ENCODE data around the gene JOSD2.

JOSD2 gene

GRCh38 chr19:50500060-50500752, 10.8 kb downstream of the JOSD2 start:
- Histone ChIP-seq H3K36me3 (ENCODE audit: low read length) (no peaks in the 10 kb centered on the region), H3K9me3 (ENCODE audit: insufficient read depth, low read length) (no peaks in the 10 kb centered on the region), H3K4me2 (ENCODE audit: low read depth, low read length, poor library complexity, severe bottlenecking) (no peak overlapping the region), H3K27me3 (ENCODE audit: low read length) (no peaks in the 10 kb centered on the region), H3K27ac (ENCODE audit: low read depth, low read length) (no peak overlapping the region), H4K20me1 (ENCODE audit: low read depth, low read length) (no peaks in the 10 kb centered on the region), H3K4me3 (ENCODE audit: insufficient read depth, low read length, poor library complexity, severe bottlenecking) (no peak overlapping the region), H3K79me2 (ENCODE audit: insufficient read depth, low read length) (no peaks in the 10 kb centered on the region), H3F3A (ENCODE audit: insufficient read depth) (no peaks in the 10 kb centered on the region), H2AFZ (ENCODE audit: low read depth, low read length, severe bottlenecking) (no peak overlapping the region), H3K9ac (ENCODE audit: low read length) (no peak overlapping the region), H3K9me2 (replicated peaks; ENCODE audit: insufficient read depth, low read length) (no peaks in the 10 kb centered on the region)
- TF ChIP-seq EZH2phosphoT487 (conservative IDR thresholded peaks at IDR 0.05; ENCODE audit: low read length) (no peak), CTCF (IDR thresholded peaks at IDR 0.05; ENCODE audit: insufficient read depth, low read length, poor library complexity, severe bottlenecking) (no peak)

GRCh38 chr19:50498219-50499056, 12.6 kb downstream of the JOSD2 start:
- no peak overlapping the region for H2AFZ ChIP-seq (ENCODE audit: low read depth, low read length, severe bottlenecking)
- H3K9me3 ChIP-seq (ENCODE audit: insufficient read depth, low read length) = no peaks in the 10 kb centered on the region
- no peaks in the 10 kb centered on the region for H3K9me2 ChIP-seq (replicated peaks; ENCODE audit: insufficient read depth, low read length)
- no peak overlapping the region for H3K9ac ChIP-seq (ENCODE audit: low read length)
- no peaks in the 10 kb centered on the region for H4K20me1 ChIP-seq (ENCODE audit: low read depth, low read length)
- no peaks in the 10 kb centered on the region for H3K36me3 ChIP-seq (ENCODE audit: low read length)
- no peaks in the 10 kb centered on the region for H3K79me2 ChIP-seq (ENCODE audit: insufficient read depth, low read length)
- H3K27ac ChIP-seq (ENCODE audit: low read depth, low read length) = no peak overlapping the region
- no peaks in the 10 kb centered on the region for H3F3A ChIP-seq (ENCODE audit: insufficient read depth)
- no peak overlapping the region for H3K4me2 ChIP-seq (ENCODE audit: low read depth, low read length, poor library complexity, severe bottlenecking)
- TF ChIP-seq EZH2phosphoT487 (conservative IDR thresholded peaks at IDR 0.05; ENCODE audit: low read length) (no peak), CTCF (IDR thresholded peaks at IDR 0.05; ENCODE audit: insufficient read depth, low read length, poor library complexity, severe bottlenecking) (no peak)
- H3K27me3 ChIP-seq (ENCODE audit: low read length) = no peaks in the 10 kb centered on the region
- H3K4me3 ChIP-seq (ENCODE audit: insufficient read depth, low read length, poor library complexity, severe bottlenecking) = no peak overlapping the region

GRCh38 chr19:50497022-50497405, 14.0 kb downstream of the JOSD2 start:
- Histone ChIP-seq H3K9ac (ENCODE audit: low read length) (no peak overlapping the region), H3K4me3 (ENCODE audit: insufficient read depth, low read length, poor library complexity, severe bottlenecking) (no peak overlapping the region), H4K20me1 (ENCODE audit: low read depth, low read length) (no peaks in the 10 kb centered on the region), H2AFZ (ENCODE audit: low read depth, low read length, severe bottlenecking) (no peak overlapping the region), H3K4me2 (ENCODE audit: low read depth, low read length, poor library complexity, severe bottlenecking) (no peak overlapping the region), H3K79me2 (ENCODE audit: insufficient read depth, low read length) (no peaks in the 10 kb centered on the region), H3K9me3 (ENCODE audit: insufficient read depth, low read length) (no peaks in the 10 kb centered on the region), H3K36me3 (ENCODE audit: low read length) (no peaks in the 10 kb centered on the region), H3F3A (ENCODE audit: insufficient read depth) (no peaks in the 10 kb centered on the region), H3K27ac (ENCODE audit: low read depth, low read length) (no peak overlapping the region), H3K27me3 (ENCODE audit: low read length) (no peaks in the 10 kb centered on the region), H3K9me2 (replicated peaks; ENCODE audit: insufficient read depth, low read length) (no peaks in the 10 kb centered on the region)
- TF ChIP-seq EZH2phosphoT487 (conservative IDR thresholded peaks at IDR 0.05; ENCODE audit: low read length) = no peak
- no peak for TF ChIP-seq CTCF (IDR thresholded peaks at IDR 0.05; ENCODE audit: insufficient read depth, low read length, poor library complexity, severe bottlenecking)

Data from SU-DHL-6 (cell line).